GM21529 (cell line): ENCODE data around the gene ZNF276.
"Not testable (repeated sequence)": the region's sequence is repeated elsewhere in the genome, so short reads cannot be mapped to it uniquely, and the experiment has no call there.

Experiments
- ATAC-seq: cut with Tn5 transposase; IDR thresholded peaks from one replicate; pipeline ENCODE4 v1.9.1; 2021; ENCODE audit not compliant: unreplicated experiment

Gene ZNF276

GRCh38 chr16:89779909-89780305, 58.6 kb downstream of the ZNF276 start:
- ATAC-seq: no peak

GRCh38 chr16:89782489-89782888, 61.2 kb downstream of the ZNF276 start:
- ATAC-seq: no peak

- ATAC-seq: not testable (repeated sequence)
These were observed 62.6 kb downstream of the ZNF276 start for GRCh38 chr16:89783952-89784351.

- no peak for ATAC-seq
These were observed 63.1 kb downstream of the ZNF276 start for GRCh38 chr16:89784406-89784805.

- no peak for ATAC-seq
These were observed 64.3 kb downstream of the ZNF276 start for GRCh38 chr16:89785523-89786155.

- ATAC-seq: no peak
These were observed 65.4 kb downstream of the ZNF276 start for GRCh38 chr16:89786474-89787364.

- no peak for ATAC-seq
These were observed 66.0 kb downstream of the ZNF276 start for GRCh38 chr16:89787365-89787805.
